ENCODE results near the gene TSPAN9. TPM values are rescaled to one million over a fixed set of nuclear protein-coding genes. Genes with fewer than 3 reads are reported as not detected.

TSPAN9 gene
- total RNA-seq, 8 experiments from 2014 or later, result 7.9 to 35.6 (median 13.5) TPM

DNA sequence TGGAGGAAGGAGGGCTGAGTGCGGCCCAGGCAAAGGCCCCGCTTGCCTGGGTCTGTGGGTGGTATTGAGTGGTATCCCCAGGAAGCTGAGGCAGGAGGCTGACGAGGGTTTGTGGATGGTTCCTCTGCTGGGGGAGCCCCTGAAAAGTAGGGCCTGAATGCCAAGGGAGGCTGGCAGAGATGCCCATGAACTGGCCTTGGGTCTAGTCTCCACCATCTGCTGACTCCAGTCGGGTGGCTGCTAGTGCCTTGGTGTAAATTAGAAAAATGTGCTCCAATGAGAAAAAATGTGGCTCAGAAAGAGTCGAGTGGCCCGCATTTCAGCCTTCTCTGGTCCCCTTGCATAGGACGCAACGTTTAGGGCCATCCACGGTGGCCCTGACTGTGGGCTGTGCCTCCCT is 232.6 kb downstream of the TSPAN9 start:
- Histone ChIP-seq H3K4me1 (replicated peaks in 1 of 2) (peaks cover 9 to 13% of the 10 kb centered on the region in 2 donors), H3K4me3 (no peak overlapping the region), H3K27ac (no peak overlapping the region)
- in situ Hi-C loops (cut with MboI; ENCODE audit: low pct_unique_long_range_greater_than_20kb in 2 of 9, low sequenced_read_pairs in 9 of 9, unreplicated experiment in 9 of 9), result loop anchor here in 5 of 9 experiments (25.0 kb wide), 3 partner anchors 177 to 477 kb away; partner anchors contain the start of gene PRMT8 (in 1 of the 5)
- WGBS, 10 experiments, result 83 to 100% (median 90%) methylated on average over 2 to 4 of the region's 9 CpGs; no CpG with 5 or more reads in 7 of the 10 experiments
- ATAC-seq (replicated peaks in 6 of 8), result no peak

GRCh38 chr12:3310271-3311026 is 233.3 kb downstream of the TSPAN9 start:
- WGBS, 10 experiments, result 72 to 100% (median 84%) methylated on average over 1 to 4 of the region's 18 CpGs; no CpG with 5 or more reads in 6 of the 10 experiments
- no peak overlapping the region for H3K27ac ChIP-seq
- no peak overlapping the region for H3K4me3 ChIP-seq
- in situ Hi-C loops (cut with MboI; ENCODE audit: low pct_unique_long_range_greater_than_20kb in 2 of 9, low sequenced_read_pairs in 9 of 9, unreplicated experiment in 9 of 9), result loop anchor here in 5 of 9 experiments (25.0 kb wide), 3 partner anchors 177 to 477 kb away; partner anchors contain the start of gene PRMT8 (in 1 of the 5)
- peaks cover 12 to 18% of the 10 kb centered on the region in 2 donors for H3K4me1 ChIP-seq (replicated peaks in 1 of 2)
- ATAC-seq (replicated peaks in 6 of 8), result peak in 1 of 8 experiments; percentile 1

DNA sequence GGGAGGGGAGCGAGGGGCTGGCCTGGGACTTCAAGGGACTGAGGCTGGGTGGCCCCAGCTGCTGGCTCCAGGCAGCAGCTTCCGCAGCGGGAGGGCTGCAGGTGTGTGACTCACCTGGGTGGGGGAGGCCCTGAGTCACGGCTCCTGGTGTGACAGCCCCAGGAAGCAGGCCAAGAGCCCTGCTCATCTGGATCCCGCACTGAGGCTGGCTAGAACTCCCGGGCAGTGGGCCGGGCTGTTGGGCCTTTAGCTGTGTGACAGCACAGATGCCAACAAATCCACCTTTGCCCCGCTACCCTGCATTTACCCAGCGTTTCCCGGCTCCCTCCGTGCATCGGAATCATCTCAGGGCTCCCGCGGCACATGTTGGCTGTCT is 233.8 kb downstream of the TSPAN9 start:
- ATAC-seq (replicated peaks in 6 of 8), result peak in 2 of 8 experiments; percentile 7 to 12
- in situ Hi-C loops (cut with MboI; ENCODE audit: low pct_unique_long_range_greater_than_20kb in 2 of 9, low sequenced_read_pairs in 9 of 9, unreplicated experiment in 9 of 9), result loop anchor here in 5 of 9 experiments (25.0 kb wide), 3 partner anchors 176 to 476 kb away; partner anchors contain the start of gene PRMT8 (in 1 of the 5)
- no peak overlapping the region for H3K27ac ChIP-seq
- 80 to 97% methylated on average over 3 to 6 of the region's 14 CpGs; no CpG with 5 or more reads in 8 of the 10 experiments for WGBS, 10 experiments
- H3K4me3 ChIP-seq, result no peak overlapping the region
- peaks cover 14 to 21% of the 10 kb centered on the region in 2 donors for H3K4me1 ChIP-seq (replicated peaks in 1 of 2)

- 72 to 100% (median 83%) methylated on average over 1 to 8 of the region's 14 CpGs; no CpG with 5 or more reads in 4 of the 10 experiments for WGBS, 10 experiments
- no peak overlapping the region for H3K4me3 ChIP-seq
- peaks cover 14 to 21% of the 10 kb centered on the region in 2 donors for H3K4me1 ChIP-seq (replicated peaks in 1 of 2)
- ATAC-seq (replicated peaks in 6 of 8), result no peak
- no peak overlapping the region for H3K27ac ChIP-seq
- in situ Hi-C loops (cut with MboI; ENCODE audit: low pct_unique_long_range_greater_than_20kb in 2 of 9, low sequenced_read_pairs in 9 of 9, unreplicated experiment in 9 of 9), result loop anchor here in 5 of 9 experiments (25.0 kb wide), 3 partner anchors 176 to 476 kb away; partner anchors contain the start of gene PRMT8 (in 1 of the 5)
These were observed 234.4 kb downstream of the TSPAN9 start for GRCh38 chr12:3311491-3312103.

GRCh38 chr12:3313066-3313465 is 235.9 kb downstream of the TSPAN9 start:
- 40 to 100% (median 60%) methylated on average over 1 to 4 of the region's 13 CpGs; no CpG with 5 or more reads in 3 of the 10 experiments for WGBS, 10 experiments
- no peak overlapping the region for H3K4me3 ChIP-seq
- peak in 7 of 8 experiments; percentile 25 to 79 (median 66) for ATAC-seq (replicated peaks in 6 of 8)
- H3K4me1 ChIP-seq (replicated peaks in 1 of 2), result peaks cover 8 to 13% of the 10 kb centered on the region in 2 donors
- in situ Hi-C loops (cut with MboI; ENCODE audit: low pct_unique_long_range_greater_than_20kb in 2 of 9, low sequenced_read_pairs in 9 of 9, unreplicated experiment in 9 of 9), result loop anchor here in 5 of 9 experiments (25.0 kb wide), 3 partner anchors 174 to 474 kb away; partner anchors contain the start of gene PRMT8 (in 1 of the 5)
- no peak overlapping the region for H3K27ac ChIP-seq

DNA sequence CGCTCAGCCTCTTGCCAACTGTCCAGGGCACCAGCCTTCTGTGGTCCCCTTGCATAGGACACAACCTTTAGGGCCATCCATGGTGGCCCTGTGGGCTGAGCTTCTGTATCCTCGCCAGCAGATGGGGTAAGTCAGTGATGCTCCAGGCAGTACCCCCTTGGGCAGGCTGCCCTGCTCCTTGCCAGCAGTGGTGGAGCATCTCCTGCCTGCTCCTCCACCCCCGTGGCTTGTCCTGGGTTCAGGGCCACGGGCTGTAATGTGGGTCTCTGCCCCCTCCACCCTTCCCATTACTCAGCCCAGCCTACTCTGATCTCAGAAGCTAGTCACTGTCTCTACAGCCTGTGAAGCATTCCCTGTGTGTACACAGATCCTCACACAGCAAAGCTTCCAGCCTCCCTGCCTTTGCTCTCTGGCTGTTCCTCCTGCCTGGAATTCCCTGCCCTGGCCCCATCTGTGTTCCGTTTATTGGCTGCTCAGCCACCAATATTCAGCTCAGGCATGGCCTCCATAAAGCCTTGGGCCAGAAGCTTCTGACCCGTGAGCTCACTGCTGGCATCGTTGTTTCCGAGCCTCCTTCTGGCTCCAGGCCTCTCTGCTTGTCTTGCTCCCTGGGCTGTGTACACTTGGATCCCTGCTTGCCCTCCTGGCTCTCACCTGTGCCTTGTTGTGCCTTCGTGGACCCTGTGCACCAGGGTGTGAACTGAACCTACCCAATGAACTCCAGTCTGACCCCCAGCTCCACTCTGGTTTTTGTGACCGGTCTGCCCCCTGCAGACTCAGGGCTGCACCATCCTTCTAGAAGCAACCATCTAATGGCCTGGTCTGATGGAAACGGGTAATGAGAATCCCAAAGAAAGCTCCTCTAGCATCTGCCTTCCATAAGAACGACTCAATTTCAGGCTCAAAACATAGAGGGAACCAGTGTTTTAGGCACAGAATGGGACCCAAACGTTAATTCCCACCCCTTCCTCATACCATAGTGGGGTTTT is 236.8 kb downstream of the TSPAN9 start:
- in situ Hi-C loops (cut with MboI; ENCODE audit: low pct_unique_long_range_greater_than_20kb in 2 of 9, low sequenced_read_pairs in 9 of 9, unreplicated experiment in 9 of 9), result loop anchor here in 5 of 9 experiments (25.0 kb wide), 3 partner anchors 173 to 473 kb away; partner anchors contain the start of gene PRMT8 (in 1 of the 5)
- no peak overlapping the region for H3K27ac ChIP-seq
- H3K4me1 ChIP-seq (replicated peaks in 1 of 2), result peaks cover 8 to 13% of the 10 kb centered on the region in 2 donors
- 21 to 84% (median 56%) methylated on average over 2 to 8 of the region's 13 CpGs; no CpG with 5 or more reads in 1 of the 10 experiments for WGBS, 10 experiments
- no peak overlapping the region for H3K4me3 ChIP-seq
- ATAC-seq (replicated peaks in 6 of 8), result peak; percentile 19 to 72 (median 67)

GRCh38 chr12:3315201-3315661 is 238.1 kb downstream of the TSPAN9 start:
- 20 to 86% (median 60%) methylated on average over 1 to 5 of the region's 11 CpGs; no CpG with 5 or more reads in 3 of the 10 experiments for WGBS, 10 experiments
- in situ Hi-C loops (cut with MboI; ENCODE audit: low pct_unique_long_range_greater_than_20kb in 2 of 9, low sequenced_read_pairs in 9 of 9, unreplicated experiment in 9 of 9), result loop anchor here in 5 of 9 experiments (25.0 kb wide), 3 partner anchors 172 to 472 kb away; partner anchors contain the start of gene PRMT8 (in 1 of the 5)
- Histone ChIP-seq H3K4me3 (no peak overlapping the region), H3K4me1 (replicated peaks in 1 of 2) (peaks cover 8 to 13% of the 10 kb centered on the region in 2 donors), H3K27ac (no peak overlapping the region)
- ATAC-seq (replicated peaks in 6 of 8), result peak in 7 of 8 experiments; percentile 2 to 62 (median 43)

DNA sequence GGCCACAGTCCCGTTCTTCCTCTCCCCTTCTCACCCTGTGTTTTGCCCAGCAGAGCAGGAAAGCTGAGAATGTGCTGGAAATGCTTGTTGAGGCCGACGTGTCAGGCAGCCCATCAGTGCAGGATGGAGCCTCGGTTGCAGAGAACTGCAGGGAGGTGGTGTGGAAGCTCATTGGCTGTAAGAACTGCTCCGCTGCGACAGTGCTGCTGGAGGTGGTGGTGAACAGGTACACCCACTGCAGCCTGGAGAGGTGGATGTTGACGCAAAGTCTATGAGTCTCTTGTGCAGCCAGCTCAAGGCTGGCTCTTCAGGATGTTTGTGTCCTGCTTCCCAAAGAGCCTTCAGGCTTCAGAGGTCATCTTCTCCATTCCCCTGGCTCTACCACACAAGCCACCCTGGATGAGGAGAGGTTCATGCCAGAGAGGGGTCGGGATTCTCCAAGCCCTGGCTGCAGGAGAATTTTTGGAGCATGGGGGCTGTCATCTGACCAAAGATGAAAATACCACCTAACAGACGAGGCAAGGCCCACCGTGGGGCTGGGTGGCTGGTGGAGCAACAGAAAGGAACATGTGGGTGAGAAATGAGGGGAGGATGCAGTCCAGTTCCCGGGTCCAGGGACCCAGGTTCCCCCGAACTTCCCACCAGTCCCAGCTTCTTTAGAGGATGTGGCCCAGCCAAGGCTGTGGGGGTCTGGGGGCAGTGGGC is 239.7 kb downstream of the TSPAN9 start:
- ATAC-seq (replicated peaks in 6 of 8), result no peak
- in situ Hi-C loops (cut with MboI; ENCODE audit: low pct_unique_long_range_greater_than_20kb in 2 of 9, low sequenced_read_pairs in 9 of 9, unreplicated experiment in 9 of 9), result loop anchor here in 5 of 9 experiments (25.0 kb wide), 3 partner anchors 170 to 470 kb away; partner anchors contain the start of gene PRMT8 (in 1 of the 5)
- Histone ChIP-seq H3K4me3 (no peak overlapping the region), H3K4me1 (replicated peaks in 1 of 2) (peaks cover 8 to 13% of the 10 kb centered on the region in 2 donors), H3K27ac (no peak overlapping the region)
- WGBS, 10 experiments, result 51 to 96% (median 68%) methylated on average over 1 to 4 of the region's 12 CpGs; no CpG with 5 or more reads in 2 of the 10 experiments

DNA sequence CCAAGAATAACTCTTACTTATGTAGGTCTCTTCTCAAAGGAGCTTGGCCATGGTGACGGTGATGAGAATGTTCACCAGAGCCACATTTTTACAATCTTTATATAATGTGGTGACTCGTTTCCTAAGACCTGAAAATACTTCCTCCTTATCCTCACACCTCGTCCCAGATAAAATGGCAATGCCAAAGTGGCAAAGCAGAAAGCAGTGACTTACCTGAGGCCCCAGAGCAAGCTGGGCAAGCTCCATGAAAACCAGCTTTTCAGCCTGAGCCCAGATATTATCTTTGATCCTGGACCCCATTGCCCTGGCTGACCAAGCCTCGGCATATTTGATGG is 240.3 kb downstream of the TSPAN9 start:
- no peak for ATAC-seq (replicated peaks in 6 of 8)
- 50 to 100% (median 90%) methylated on average over 1 to 4 of the region's 4 CpGs; no CpG with 5 or more reads in 1 of the 10 experiments for WGBS, 10 experiments
- no peak overlapping the region for H3K4me3 ChIP-seq
- in situ Hi-C loops (cut with MboI; ENCODE audit: low pct_unique_long_range_greater_than_20kb in 2 of 9, low sequenced_read_pairs in 9 of 9, unreplicated experiment in 9 of 9), result loop anchor here in 5 of 9 experiments (25.0 kb wide), 3 partner anchors 170 to 470 kb away; partner anchors contain the start of gene PRMT8 (in 1 of the 5)
- no peak overlapping the region for H3K27ac ChIP-seq
- H3K4me1 ChIP-seq (replicated peaks in 1 of 2), result peaks cover 8 to 13% of the 10 kb centered on the region in 2 donors

DNA sequence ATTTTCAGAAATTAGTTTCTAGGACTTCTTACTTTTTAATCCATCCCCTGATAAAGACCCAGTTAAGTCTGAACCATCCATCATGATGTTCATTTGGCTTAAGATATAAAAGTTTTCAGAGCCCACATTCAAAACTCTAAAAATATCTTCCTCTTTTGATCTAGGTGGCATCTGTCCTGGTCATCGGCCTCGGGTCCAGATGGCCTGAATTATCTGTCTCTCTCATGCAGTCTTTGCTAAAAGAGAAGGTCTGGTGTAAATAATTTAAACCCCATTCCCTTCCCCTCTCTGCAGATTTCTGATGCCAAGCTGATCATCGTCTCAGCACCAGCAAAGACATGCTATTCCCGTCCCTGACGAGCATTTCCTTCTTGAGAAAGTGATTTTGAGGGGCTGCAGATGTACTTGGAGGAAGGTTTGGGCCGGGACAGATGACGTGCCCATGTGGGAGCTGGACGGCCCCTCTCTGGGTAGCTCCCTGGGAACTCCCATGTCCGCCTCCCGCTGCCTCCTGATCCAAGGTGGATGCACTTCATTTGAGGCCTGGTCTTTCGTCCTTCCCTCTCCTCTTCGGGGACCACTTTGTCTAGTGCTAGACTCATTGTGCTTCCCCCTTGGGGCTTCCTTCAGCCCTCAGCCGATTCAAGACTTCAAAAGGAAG is 240.8 kb downstream of the TSPAN9 start:
- no peak overlapping the region for H3K27ac ChIP-seq
- in situ Hi-C loops (cut with MboI; ENCODE audit: low pct_unique_long_range_greater_than_20kb in 2 of 9, low sequenced_read_pairs in 9 of 9, unreplicated experiment in 9 of 9), result loop anchor here in 5 of 9 experiments (25.0 kb wide), 3 partner anchors 169 to 469 kb away; partner anchors contain the start of gene PRMT8 (in 1 of the 5)
- no peak overlapping the region for H3K4me3 ChIP-seq
- 0 to 96% (median 80%) methylated on average over 1 to 10 of the region's 13 CpGs; no CpG with 5 or more reads in 1 of the 10 experiments for WGBS, 10 experiments
- no peak for ATAC-seq (replicated peaks in 6 of 8)
- H3K4me1 ChIP-seq (replicated peaks in 1 of 2), result peaks cover 8 to 13% of the 10 kb centered on the region in 2 donors

All from motor neuron (in vitro differentiated cells).